HG03066 (cell line): Measurements from ENCODE around the gene KIAA1210.
"Not testable (repeated sequence)": the region's sequence is repeated elsewhere in the genome, so short reads cannot be mapped to it uniquely, and the experiment has no call there.

ENCODE experiments used
- ATAC-seq: cut with Tn5 transposase; IDR thresholded peaks from one replicate; pipeline ENCODE4 v1.9.1; 2021; ENCODE audit warnings: low read depth; ENCODE audit not compliant: unreplicated experiment

KIAA1210 gene

GRCh38 chrX:119041175-119041574 is 86.4 kb downstream of the KIAA1210 start:
- no peak for ATAC-seq

- ATAC-seq = no peak
These were observed 87.2 kb downstream of the KIAA1210 start for GRCh38 chrX:119040432-119040831.

GRCh38 chrX:119036107-119037029 is 91.2 kb downstream of the KIAA1210 start:
- no peak for ATAC-seq

GRCh38 chrX:119030990-119031389 is 96.6 kb downstream of the KIAA1210 start:
- ATAC-seq = no peak

GRCh38 chrX:119029656-119030055 is 98.0 kb downstream of the KIAA1210 start:
- not testable (repeated sequence) for ATAC-seq

GRCh38 chrX:119028733-119029330 is 98.8 kb downstream of the KIAA1210 start:
- no peak for ATAC-seq
